Cardiac fibroblast (primary cell): Measurements from ENCODE around the gene TNRC18.
"Not testable (repeated sequence)": the region's sequence is repeated elsewhere in the genome, so short reads cannot be mapped to it uniquely, and the experiment has no call there.

Source experiments
- DNase-seq, 2 donors: peaks; one replicate each; pipeline versions ENCODE4 v3.0.0 to v3.0.0-alpha.2; 2010; ENCODE audit warnings: low read depth in 2 of 2
- H3K4me3 ChIP-seq, 2 donors: replicated peaks in 1 of 2; 1 replicate in 1 of 2; 2 replicates in 1 of 2; pipeline ENCODE4 v1.5.1; 2011; ENCODE audit warnings: low read depth in 2 of 2, low read length in 2 of 2, mild to moderate bottlenecking in 2 of 2, moderate library complexity in 1 of 2
- CTCF ChIP-seq: IDR thresholded peaks from one replicate; pipeline ENCODE4 v1.5.1; 2011; ENCODE audit warnings: low read depth, mild to moderate bottlenecking, low read length, inconsistent platforms

Gene TNRC18

GRCh38 chr7:5296611-5297226 is 126.9 kb downstream of the TNRC18 start:
- no peak overlapping the region for H3K4me3 ChIP-seq
- DNase-seq, result no peak
- no peak for TF ChIP-seq CTCF

- TF ChIP-seq CTCF, result no peak
- H3K4me3 ChIP-seq, result no peak overlapping the region
- DNase-seq, result no peak
Measured at GRCh38 chr7:5296015-5296610, 127.5 kb downstream of the TNRC18 start.

GRCh38 chr7:5295039-5296014 is 128.3 kb downstream of the TNRC18 start:
- DNase-seq, result no peak
- no peak overlapping the region for H3K4me3 ChIP-seq
- no peak for TF ChIP-seq CTCF

GRCh38 chr7:5294169-5294987 is 129.3 kb downstream of the TNRC18 start:
- no peak overlapping the region for H3K4me3 ChIP-seq
- no peak for TF ChIP-seq CTCF
- no peak for DNase-seq

GRCh38 chr7:5291711-5292335 is 131.8 kb downstream of the TNRC18 start:
- H3K4me3 ChIP-seq, result not testable (repeated sequence)

GRCh38 chr7:5291301-5291700 is 132.3 kb downstream of the TNRC18 start:
- TF ChIP-seq CTCF, result no peak
- no peak overlapping the region for H3K4me3 ChIP-seq
- no peak for DNase-seq

More at GRCh38 chr7:5291711-5292335, 131.8 kb downstream of the TNRC18 start:
- not testable (repeated sequence) for DNase-seq
